ENCODE data around the gene BTN1A1.

BTN1A1 gene

GRCh38 chr6:26553635-26554446, 53.7 kb downstream of the BTN1A1 start:
- Histone ChIP-seq H3K4me3 (ENCODE audit: extremely low read depth, insufficient read depth, low read length, poor library complexity, severe bottlenecking) (peak overlapping the region; percentile 56), H3K4me1 (ENCODE audit: control insufficient read depth, insufficient read depth, low read length, poor library complexity, severe bottlenecking) (no peaks in the 10 kb centered on the region), H3K9me3 (ENCODE audit: control insufficient read depth, low read length) (no peaks in the 10 kb centered on the region), H3K36me3 (ENCODE audit: control insufficient read depth, insufficient read depth, low read length) (no peaks in the 10 kb centered on the region), H3K27ac (ENCODE audit: low read depth, low read length, severe bottlenecking) (peak overlapping the region; percentile 62)
- WGBS, 2 experiments (ENCODE audit: insufficient coverage in 2 of 2), result 0 to 1% methylated on average over 18 to 19 of the region's 19 CpGs

- Histone ChIP-seq H3K9me3 (ENCODE audit: control insufficient read depth, low read length) (no peaks in the 10 kb centered on the region), H3K36me3 (ENCODE audit: control insufficient read depth, insufficient read depth, low read length) (no peaks in the 10 kb centered on the region), H3K4me1 (ENCODE audit: control insufficient read depth, insufficient read depth, low read length, poor library complexity, severe bottlenecking) (no peaks in the 10 kb centered on the region), H3K4me3 (ENCODE audit: extremely low read depth, insufficient read depth, low read length, poor library complexity, severe bottlenecking) (peak overlapping the region; percentile 56), H3K27ac (ENCODE audit: low read depth, low read length, severe bottlenecking) (no peak overlapping the region)
- WGBS, 2 experiments (ENCODE audit: insufficient coverage in 2 of 2), result 8% methylated on average over 1 of the region's 1 CpG; no CpG with 5 or more reads in 1 of the 2 experiments
These were observed 54.3 kb downstream of the BTN1A1 start for GRCh38 chr6:26554447-26554696.

DNA sequence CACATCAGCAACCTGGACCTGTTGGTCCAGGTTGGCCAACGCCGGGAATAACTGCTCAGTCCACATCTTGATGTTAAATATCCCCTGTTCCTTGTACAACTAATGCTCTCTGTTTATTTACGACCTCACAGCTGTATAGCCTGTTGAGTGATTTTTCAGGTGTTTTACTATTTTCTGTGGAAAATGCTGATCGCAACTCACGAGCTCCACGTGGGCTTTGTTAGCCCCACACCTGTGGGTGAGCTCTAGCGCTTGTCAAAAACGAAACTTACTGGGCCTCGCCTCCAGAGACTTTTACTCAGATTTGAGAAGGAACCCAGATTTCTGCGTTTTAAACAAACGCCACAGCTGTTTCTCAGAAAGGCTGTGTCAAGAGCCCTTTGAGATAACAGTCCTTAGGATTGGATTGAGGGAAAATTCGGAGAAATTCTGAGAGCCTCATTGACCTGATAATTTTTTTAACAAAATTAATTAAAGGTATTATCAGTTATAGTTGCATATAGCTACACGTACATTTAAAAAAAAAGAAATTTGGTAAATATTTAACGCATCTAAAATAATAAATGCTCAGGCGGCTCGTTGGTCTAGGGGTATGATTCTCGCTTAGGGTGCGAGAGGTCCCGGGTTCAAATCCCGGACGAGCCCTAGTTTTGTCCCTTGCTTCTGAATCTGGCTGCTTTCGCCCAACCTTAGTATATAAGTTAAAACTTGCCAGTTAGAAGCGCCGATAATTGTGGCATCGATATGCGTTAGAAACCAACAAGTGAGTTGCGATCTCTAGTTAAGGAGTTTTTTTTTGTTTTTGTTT, 54.8 kb downstream of the BTN1A1 start:
- 2 to 7% methylated on average over 10 to 16 of the region's 27 CpGs for WGBS, 2 experiments (ENCODE audit: insufficient coverage in 2 of 2)
- H3K27ac ChIP-seq (ENCODE audit: low read depth, low read length, severe bottlenecking), result peak overlapping the region; percentile 32

DNA sequence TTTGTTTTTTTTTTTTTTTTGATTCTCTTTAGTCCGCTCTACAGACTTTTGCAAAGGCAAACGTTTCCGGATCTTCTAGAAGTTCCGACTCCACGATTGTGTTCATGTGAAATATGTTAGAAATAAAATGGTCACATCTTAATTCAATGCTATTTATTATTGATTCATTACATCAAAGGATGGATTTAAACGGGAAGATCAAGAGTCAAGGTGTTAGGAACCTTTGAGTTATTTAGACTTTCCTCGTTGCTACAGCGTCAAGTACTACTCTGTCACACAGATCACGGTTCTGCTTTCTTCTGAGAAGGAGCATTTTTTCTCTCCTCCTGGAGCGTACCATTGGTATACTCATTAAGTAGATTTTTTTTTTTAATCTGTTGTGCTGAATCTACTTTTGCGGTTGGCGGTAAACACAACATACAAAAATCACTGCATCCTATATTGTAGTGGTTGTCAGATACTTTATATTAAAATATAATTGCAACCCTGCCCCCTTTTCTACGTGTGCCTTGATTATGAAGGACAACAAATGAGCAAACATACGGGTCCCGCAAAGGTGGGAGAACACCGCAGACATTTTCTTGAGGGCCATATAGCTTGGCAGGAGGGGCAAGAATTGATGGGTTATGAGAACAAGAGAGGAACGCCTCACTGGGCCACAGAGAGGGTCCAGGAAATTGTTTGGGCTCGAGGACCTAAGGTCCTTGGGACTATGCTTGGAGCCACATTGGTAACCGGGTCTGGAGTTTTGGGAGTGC, 55.6 kb downstream of the BTN1A1 start:
- Histone ChIP-seq H3K27ac (ENCODE audit: low read depth, low read length, severe bottlenecking) (no peak overlapping the region), H3K9me3 (ENCODE audit: control insufficient read depth, low read length) (no peaks in the 10 kb centered on the region), H3K36me3 (ENCODE audit: control insufficient read depth, insufficient read depth, low read length) (no peaks in the 10 kb centered on the region), H3K4me1 (ENCODE audit: control insufficient read depth, insufficient read depth, low read length, poor library complexity, severe bottlenecking) (no peaks in the 10 kb centered on the region), H3K4me3 (ENCODE audit: extremely low read depth, insufficient read depth, low read length, poor library complexity, severe bottlenecking) (peak overlapping the region; percentile 56)
- 1 to 2% methylated on average over 8 to 9 of the region's 19 CpGs for WGBS, 2 experiments (ENCODE audit: insufficient coverage in 2 of 2)

More for the DNA sequence above, 54.8 kb downstream of the BTN1A1 start:
- Histone ChIP-seq H3K9me3 (ENCODE audit: control insufficient read depth, low read length) (no peaks in the 10 kb centered on the region), H3K4me3 (ENCODE audit: extremely low read depth, insufficient read depth, low read length, poor library complexity, severe bottlenecking) (peak overlapping the region; percentile 56), H3K36me3 (ENCODE audit: control insufficient read depth, insufficient read depth, low read length) (no peaks in the 10 kb centered on the region), H3K4me1 (ENCODE audit: control insufficient read depth, insufficient read depth, low read length, poor library complexity, severe bottlenecking) (no peaks in the 10 kb centered on the region)

- H3K4me1 ChIP-seq (ENCODE audit: control insufficient read depth, insufficient read depth, low read length, poor library complexity, severe bottlenecking), result no peaks in the 10 kb centered on the region
- H3K9me3 ChIP-seq (ENCODE audit: control insufficient read depth, low read length), result no peaks in the 10 kb centered on the region
- H3K27ac ChIP-seq (ENCODE audit: low read depth, low read length, severe bottlenecking), result peak overlapping the region; percentile 17
- H3K4me3 ChIP-seq (ENCODE audit: extremely low read depth, insufficient read depth, low read length, poor library complexity, severe bottlenecking), result peak overlapping the region; percentile 56
- WGBS, 2 experiments (ENCODE audit: insufficient coverage in 2 of 2), result 10 to 13% methylated on average over 10 of the region's 16 CpGs
- no peaks in the 10 kb centered on the region for H3K36me3 ChIP-seq (ENCODE audit: control insufficient read depth, insufficient read depth, low read length)
These were observed 56.4 kb downstream of the BTN1A1 start for GRCh38 chr6:26556263-26557070.
